Esophagus muscularis mucosa (tissue), 3 donors: ENCODE data around the gene ZNF423.

Experiments
- CTCF ChIP-seq, 3 experiments: fragments of 200-600 bp in 2 of 3; fragments of 450-650 bp in 1 of 3; sonication (generic) in 2 of 3; IDR thresholded peaks; one replicate each; pipeline ENCODE4 v1.5.1; 2017 to 2019; ENCODE audit warnings: antibody characterized with exemption in 3 of 3, mild to moderate bottlenecking in 2 of 3, moderate library complexity in 1 of 3
- POLR2A ChIP-seq: fragments of 450-650 bp; IDR thresholded peaks from one replicate; pipeline ENCODE4 v1.6.1; 2017; ENCODE audit warnings: antibody characterized with exemption, moderate library complexity, mild to moderate bottlenecking, low read depth
- POLR2AphosphoS5 ChIP-seq, 2 donors: sonication (generic); formaldehyde crosslinking; IDR thresholded peaks; one replicate each; pipeline ENCODE4 v1.6.1; 2017; ENCODE audit warnings: antibody characterized with exemption in 2 of 2

GRCh38 chr16:49835161-49835777, 20.6 kb downstream of the ZNF423 start:
- TF ChIP-seq CTCF (IDR thresholded peaks at IDR 0.05) (no peak), POLR2A (no peak), POLR2AphosphoS5 (IDR thresholded peaks at IDR 0.05) (no peak)
